Gastroesophageal sphincter (tissue), 4 donors: ENCODE data around the gene PLEKHH3. TPM values are rescaled to one million over a fixed set of nuclear protein-coding genes. Genes with fewer than 3 reads are reported as not detected.
A peak's percentile ranks its signal among the peaks of the same experiment; 100 is the strongest.
"Not testable (repeated sequence)": the region's sequence is repeated elsewhere in the genome, so short reads cannot be mapped to it uniquely, and the experiment has no call there.

Experiments used
- ATAC-seq: fragments of 150-250 bp; one replicate; pipeline ENCODE4 v1.9.1; 2016; ENCODE audit warnings: mild to moderate bottlenecking, moderate library complexity
- H3K27ac ChIP-seq, 4 donors: fragments of 200-600 bp; sonication (generic) in 3 of 4; 1 replicate in 3 of 4; 2 replicates in 1 of 4; pipeline ENCODE4 v1.5.1; 2016 to 2019
- H3K27me3 ChIP-seq: fragments of 200-600 bp; sonication (generic); one replicate; pipeline ENCODE4 v1.5.1; 2019
- H3K36me3 ChIP-seq, 2 donors: fragments of 200-600 bp; sonication (generic); one replicate each; pipeline ENCODE4 v1.5.1; 2019; ENCODE audit warnings: control low read depth in 1 of 2
- H3K4me1 ChIP-seq, 3 donors: fragments of 200-600 bp; sonication (generic); 1 replicate in 2 of 3; 2 replicates in 1 of 3; pipeline ENCODE4 v1.5.1; 2016 to 2019; ENCODE audit warnings: control low read depth in 2 of 3
- H3K4me3 ChIP-seq, 2 donors: fragments of 200-600 bp; sonication (generic); one replicate each; pipeline ENCODE4 v1.5.1; 2019; ENCODE audit warnings: mild to moderate bottlenecking in 1 of 2, moderate library complexity in 1 of 2
- H3K9me3 ChIP-seq, 3 donors: fragments of 200-600 bp; sonication (generic); one replicate each; pipeline ENCODE4 v1.5.1; 2017 to 2019; ENCODE audit warnings: control low read depth in 2 of 3
- CTCF ChIP-seq, 4 experiments: fragments of 200-600 bp in 2 of 4; fragments of 450-650 bp in 2 of 4; sonication (generic) in 1 of 4; IDR thresholded peaks; one replicate each; pipeline ENCODE4 v1.5.1; 2017 to 2019; ENCODE audit warnings: antibody characterized with exemption in 4 of 4, mild to moderate bottlenecking in 2 of 4, moderate library complexity in 2 of 4
- EP300 ChIP-seq: sonication (generic); formaldehyde crosslinking; IDR thresholded peaks from one replicate; pipeline ENCODE4 v1.6.1; 2017; ENCODE audit warnings: antibody characterized with exemption, mild to moderate bottlenecking
- POLR2A ChIP-seq, 2 donors: fragments of 450-650 bp; IDR thresholded peaks; one replicate each; pipeline ENCODE4 v1.6.1; 2017; ENCODE audit warnings: antibody characterized with exemption in 2 of 2, mild to moderate bottlenecking in 2 of 2, moderate library complexity in 1 of 2
- POLR2AphosphoS5 ChIP-seq: sonication (generic); formaldehyde crosslinking; IDR thresholded peaks from one replicate; pipeline ENCODE4 v1.6.1; 2017; ENCODE audit warnings: antibody characterized with exemption
- WGBS, 2 donors: methylation state at CpG; one replicate each; pipeline ENCODE4 v1.1.5; 2018; ENCODE audit warnings: low coverage in 1 of 2; 5-methylcytosine and 5-hydroxymethylcytosine counted together
- total RNA-seq, 4 donors: library from RNA; depleted of rRNA; stranded (reverse); fragments of >200 nt; gene quantifications; one replicate each; pipeline ENCODE4 v1.1.0, GENCODE V29; 2016

PLEKHH3 gene
- total RNA-seq, 4 donors from 2014 or later, result 13.7 to 40.8 (median 23.4) TPM

- TF ChIP-seq CTCF (IDR thresholded peaks at IDR 0.05) (no peak), POLR2AphosphoS5 (no peak), EP300 (no peak), POLR2A (IDR thresholded peaks at IDR 0.05) (no peak)
- Histone ChIP-seq H3K27ac (peak overlapping the region in 3 of 4 donors; percentile 35 to 86 (median 60)), H3K4me1 (peaks cover 0 to 41% (median 11%) of the 10 kb centered on the region in 3 donors), H3K4me3 (no peak overlapping the region), H3K27me3 (no peaks in the 10 kb centered on the region), H3K9me3 (no peaks in the 10 kb centered on the region), H3K36me3 (peaks cover 0 to 46% of the 10 kb centered on the region in 2 donors)
- no peak for ATAC-seq
- 44 to 65% methylated on average over 5 to 7 of the region's 7 CpGs for WGBS, 2 donors
Measured at GRCh38 chr17:42660692-42661345, 16.0 kb downstream of the PLEKHH3 start.

GRCh38 chr17:42659932-42660274, 16.9 kb downstream of the PLEKHH3 start:
- WGBS, 2 donors, result no CpG with 5 or more reads among the region's 14 CpGs
- Histone ChIP-seq H3K4me3 (peak overlapping the region; percentile 56 to 71), H3K27ac (peak overlapping the region in 3 of 4 donors; percentile 86 to 94 (median 91)), H3K4me1 (peaks cover 0 to 32% (median 11%) of the 10 kb centered on the region in 3 donors), H3K36me3 (peaks cover 0 to 36% of the 10 kb centered on the region in 2 donors)
- H3K27me3 ChIP-seq, ATAC-seq, H3K9me3 ChIP-seq: not testable (repeated sequence)

DNA sequence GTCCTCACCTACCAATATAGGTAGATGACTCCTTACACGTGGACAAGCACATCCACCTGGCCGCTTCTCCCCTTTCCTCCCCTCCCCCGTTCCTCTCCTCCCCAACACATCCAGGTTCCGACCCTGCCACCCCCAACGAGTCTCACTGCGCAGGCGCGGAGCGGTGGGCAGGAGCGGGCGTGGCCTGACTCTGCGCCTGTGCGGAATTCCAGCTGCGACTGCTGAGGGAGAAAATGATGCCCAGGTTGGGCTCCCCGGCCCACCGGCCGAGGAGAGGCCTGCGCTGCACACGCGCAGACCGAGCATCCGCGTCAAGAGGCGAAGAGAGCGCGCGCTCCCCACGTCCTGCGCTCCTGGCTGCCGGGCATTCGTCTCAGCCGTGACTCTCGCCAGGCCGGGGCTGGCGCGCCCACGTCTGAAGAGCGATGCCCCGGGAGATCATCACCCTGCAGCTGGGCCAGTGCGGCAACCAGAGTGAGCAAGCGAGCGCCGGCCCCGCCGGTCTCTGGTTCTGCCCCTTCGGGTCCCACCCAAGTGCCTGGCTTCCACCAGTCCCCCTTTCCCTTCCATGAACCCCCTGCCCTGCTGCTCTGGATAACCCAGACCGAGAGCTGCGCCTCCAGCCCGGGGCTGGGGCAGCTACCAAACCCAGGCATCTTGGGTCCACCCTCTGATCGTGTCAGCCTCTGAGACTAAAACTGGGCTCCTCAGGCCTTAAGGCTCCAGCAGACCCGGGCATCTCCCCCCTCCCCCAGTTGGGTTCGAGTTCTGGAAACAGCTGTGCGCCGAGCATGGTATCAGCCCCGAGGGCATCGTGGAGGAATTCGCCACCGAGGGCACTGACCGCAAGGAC, 17.5 kb downstream of the PLEKHH3 start, which contains the start of gene TUBG2:
TSS of gene TUBG2 (plus strand) at position 206 of the 853 bp plus-strand sequence. CDS start at position 426, 220 bp downstream.
- H3K9me3 ChIP-seq, result no peaks in the 10 kb centered on the region
- ATAC-seq, result peak; percentile 95
- peaks cover 0 to 31% of the 10 kb centered on the region in 2 donors for H3K36me3 ChIP-seq
- TF ChIP-seq EP300, result no peak
- peak; percentile 67 to 68 for TF ChIP-seq POLR2A (IDR thresholded peaks at IDR 0.05)
- TF ChIP-seq POLR2AphosphoS5, result peak; percentile 73
- TF ChIP-seq CTCF (IDR thresholded peaks at IDR 0.05), result no peak
- H3K4me1 ChIP-seq, result peaks cover 0 to 35% (median 11%) of the 10 kb centered on the region in 3 donors
- peak within 1 kb of the TSS; percentile 56 to 94 (median 88) for H3K27ac ChIP-seq
- 0% methylated on average over 4 to 5 of the region's 59 CpGs for WGBS, 2 donors
- no peaks in the 10 kb centered on the region for H3K27me3 ChIP-seq
- H3K4me3 ChIP-seq, result peak within 1 kb of the TSS; percentile 56 to 71

- no peaks in the 10 kb centered on the region for H3K9me3 ChIP-seq
- no peak overlapping the region for H3K4me3 ChIP-seq
- TF ChIP-seq POLR2AphosphoS5 (no peak), CTCF (IDR thresholded peaks at IDR 0.05) (no peak), EP300 (no peak), POLR2A (IDR thresholded peaks at IDR 0.05) (no peak)
- no peaks in the 10 kb centered on the region for H3K27me3 ChIP-seq
- H3K4me1 ChIP-seq, result peaks cover 0 to 48% (median 11%) of the 10 kb centered on the region in 3 donors
- 72 to 85% methylated on average over 9 of the region's 9 CpGs for WGBS, 2 donors
- peaks cover 0 to 18% of the 10 kb centered on the region in 2 donors for H3K36me3 ChIP-seq
- no peak for ATAC-seq
- H3K27ac ChIP-seq, result no peak overlapping the region
Measured at GRCh38 chr17:42657824-42658588, 18.8 kb downstream of the PLEKHH3 start.

- no peak overlapping the region for H3K4me3 ChIP-seq
- TF ChIP-seq POLR2A (IDR thresholded peaks at IDR 0.05) (no peak), EP300 (no peak), POLR2AphosphoS5 (no peak), CTCF (IDR thresholded peaks at IDR 0.05) (no peak)
- ATAC-seq, result no peak
- no peaks in the 10 kb centered on the region for H3K27me3 ChIP-seq
- H3K9me3 ChIP-seq, result no peaks in the 10 kb centered on the region
- peaks cover 0 to 35% (median 7%) of the 10 kb centered on the region in 3 donors for H3K4me1 ChIP-seq
- no peaks in the 10 kb centered on the region for H3K36me3 ChIP-seq
- no peak overlapping the region for H3K27ac ChIP-seq
- WGBS, 2 donors, result 53 to 58% methylated on average over 2 of the region's 2 CpGs
Measured at GRCh38 chr17:42655528-42655927, 21.3 kb downstream of the PLEKHH3 start.
